SK-N-SH (cell line): ENCODE results near the gene ST6GALNAC1.

Source experiments
- EP300 ChIP-seq, 2 experiments: IDR thresholded peaks; 2 replicates each; pipeline versions ENCODE4 v1.4.0 to v1.6.1; 2012; ENCODE audit warnings: borderline replicate concordance in 1 of 2, low read depth in 1 of 2, low read length in 1 of 2
- FOXJ3 ChIP-seq: sonication (generic); formaldehyde crosslinking; IDR thresholded peaks from 2 replicates; pipeline ENCODE4 v1.5.1; 2020; ENCODE audit warnings: mild to moderate bottlenecking, missing genetic modification reagents
- GABPA ChIP-seq: IDR thresholded peaks from 2 replicates; pipeline ENCODE4 v1.4.0; 2012; ENCODE audit warnings: low read depth, mild to moderate bottlenecking
- NRF1 ChIP-seq: IDR thresholded peaks from 2 replicates; pipeline ENCODE4 v1.6.1; 2012; ENCODE audit warnings: low read depth, mild to moderate bottlenecking, low read length
- POLR2AphosphoS5 ChIP-seq: IDR thresholded peaks from 2 replicates; pipeline ENCODE4 v1.6.1; 2012; ENCODE audit warnings: low read depth, low read length
- RFX5 ChIP-seq: IDR thresholded peaks from 2 replicates; pipeline ENCODE4 v1.6.1; 2012; ENCODE audit warnings: mild to moderate bottlenecking, improper control_type of control experiment, low read length
- RXRA ChIP-seq: IDR thresholded peaks from 2 replicates; pipeline ENCODE4 v1.4.0; 2012; ENCODE audit warnings: low read depth, mild to moderate bottlenecking, borderline replicate concordance
- SMC3 ChIP-seq: IDR thresholded peaks from 2 replicates; pipeline ENCODE4 v1.6.1; 2012; ENCODE audit warnings: low read depth, low read length, improper control_type of control experiment
- TAF1 ChIP-seq: IDR thresholded peaks from 2 replicates; pipeline ENCODE4 v1.6.1; 2012; ENCODE audit warnings: low read depth, mild to moderate bottlenecking, low read length, moderate library complexity, borderline replicate concordance
- TF ChIP-seq, protein P1 (sequence below): fragments of 200-600 bp; sonication (generic); IDR thresholded peaks from 2 replicates; pipeline ENCODE4 v1.6.1; 2017; ENCODE audit warnings: antibody characterized with exemption, mild to moderate bottlenecking, moderate library complexity
- TF ChIP-seq, protein P2 (sequence below): IDR thresholded peaks from 2 replicates; pipeline ENCODE4 v1.4.0; 2012; ENCODE audit warnings: low read depth, borderline replicate concordance

DNA sequence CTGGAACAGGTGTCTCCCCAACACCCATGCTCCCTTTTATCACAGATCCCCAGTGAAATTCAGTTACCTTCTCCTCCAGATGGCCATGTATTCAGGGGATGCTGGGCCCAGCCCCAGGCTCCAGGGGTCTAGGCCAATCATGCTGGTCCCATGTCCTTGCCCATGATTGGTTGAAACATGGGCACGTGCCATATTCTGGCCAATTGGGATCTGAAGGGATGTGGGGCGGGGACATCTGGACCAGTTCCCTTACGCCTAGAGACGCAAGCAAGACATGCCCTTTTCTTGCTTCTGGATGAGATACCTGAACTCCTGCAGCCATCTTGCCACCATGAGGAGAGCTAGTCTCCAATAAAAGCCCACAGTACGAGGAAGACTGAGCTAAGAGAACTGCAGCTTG lies 31.0 kb upstream of the ST6GALNAC1 start:
- TF ChIP-seq, protein P1, sequence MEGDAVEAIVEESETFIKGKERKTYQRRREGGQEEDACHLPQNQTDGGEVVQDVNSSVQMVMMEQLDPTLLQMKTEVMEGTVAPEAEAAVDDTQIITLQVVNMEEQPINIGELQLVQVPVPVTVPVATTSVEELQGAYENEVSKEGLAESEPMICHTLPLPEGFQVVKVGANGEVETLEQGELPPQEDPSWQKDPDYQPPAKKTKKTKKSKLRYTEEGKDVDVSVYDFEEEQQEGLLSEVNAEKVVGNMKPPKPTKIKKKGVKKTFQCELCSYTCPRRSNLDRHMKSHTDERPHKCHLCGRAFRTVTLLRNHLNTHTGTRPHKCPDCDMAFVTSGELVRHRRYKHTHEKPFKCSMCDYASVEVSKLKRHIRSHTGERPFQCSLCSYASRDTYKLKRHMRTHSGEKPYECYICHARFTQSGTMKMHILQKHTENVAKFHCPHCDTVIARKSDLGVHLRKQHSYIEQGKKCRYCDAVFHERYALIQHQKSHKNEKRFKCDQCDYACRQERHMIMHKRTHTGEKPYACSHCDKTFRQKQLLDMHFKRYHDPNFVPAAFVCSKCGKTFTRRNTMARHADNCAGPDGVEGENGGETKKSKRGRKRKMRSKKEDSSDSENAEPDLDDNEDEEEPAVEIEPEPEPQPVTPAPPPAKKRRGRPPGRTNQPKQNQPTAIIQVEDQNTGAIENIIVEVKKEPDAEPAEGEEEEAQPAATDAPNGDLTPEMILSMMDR, result no peak
- TF ChIP-seq GABPA (no peak), FOXJ3 (CRISPR knock-in tag) (no peak), EP300 (IDR thresholded peaks at IDR 0.05; ENCODE audit: borderline replicate concordance in 1 of 2, low read depth in 1 of 2, low read length in 1 of 2) (no peak), SMC3 (no peak), NRF1 (no peak), TAF1 (no peak), RXRA (no peak), RFX5 (no peak), POLR2AphosphoS5 (no peak)
- TF ChIP-seq, protein P2, sequence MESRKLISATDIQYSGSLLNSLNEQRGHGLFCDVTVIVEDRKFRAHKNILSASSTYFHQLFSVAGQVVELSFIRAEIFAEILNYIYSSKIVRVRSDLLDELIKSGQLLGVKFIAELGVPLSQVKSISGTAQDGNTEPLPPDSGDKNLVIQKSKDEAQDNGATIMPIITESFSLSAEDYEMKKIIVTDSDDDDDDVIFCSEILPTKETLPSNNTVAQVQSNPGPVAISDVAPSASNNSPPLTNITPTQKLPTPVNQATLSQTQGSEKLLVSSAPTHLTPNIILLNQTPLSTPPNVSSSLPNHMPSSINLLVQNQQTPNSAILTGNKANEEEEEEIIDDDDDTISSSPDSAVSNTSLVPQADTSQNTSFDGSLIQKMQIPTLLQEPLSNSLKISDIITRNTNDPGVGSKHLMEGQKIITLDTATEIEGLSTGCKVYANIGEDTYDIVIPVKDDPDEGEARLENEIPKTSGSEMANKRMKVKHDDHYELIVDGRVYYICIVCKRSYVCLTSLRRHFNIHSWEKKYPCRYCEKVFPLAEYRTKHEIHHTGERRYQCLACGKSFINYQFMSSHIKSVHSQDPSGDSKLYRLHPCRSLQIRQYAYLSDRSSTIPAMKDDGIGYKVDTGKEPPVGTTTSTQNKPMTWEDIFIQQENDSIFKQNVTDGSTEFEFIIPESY, result no peak
